ENCODE measurements around the gene AGPAT3.

The AGPAT3 gene

GRCh38 chr21:43950481-43950880 is 85.5 kb downstream of the AGPAT3 start:
- 95 to 99% methylated on average over 18 to 19 of the region's 19 CpGs for WGBS, 2 experiments (ENCODE audit: insufficient coverage in 2 of 2)

GRCh38 chr21:43950936-43951335 is 85.9 kb downstream of the AGPAT3 start:
- Histone ChIP-seq H3K27ac (ENCODE audit: low read depth, low read length, severe bottlenecking) (no peak overlapping the region), H3K4me1 (ENCODE audit: control insufficient read depth, insufficient read depth, low read length, poor library complexity, severe bottlenecking) (no peaks in the 10 kb centered on the region), H3K36me3 (ENCODE audit: control insufficient read depth, insufficient read depth, low read length) (peaks cover 4% of the 10 kb centered on the region), H3K9me3 (ENCODE audit: control insufficient read depth, low read length) (no peaks in the 10 kb centered on the region), H3K4me3 (ENCODE audit: extremely low read depth, insufficient read depth, low read length, poor library complexity, severe bottlenecking) (no peak overlapping the region)
- 93 to 98% methylated on average over 5 to 13 of the region's 13 CpGs for WGBS, 2 experiments (ENCODE audit: insufficient coverage in 2 of 2)

More at GRCh38 chr21:43950481-43950880, 85.5 kb downstream of the AGPAT3 start:
- H3K4me1 ChIP-seq (ENCODE audit: control insufficient read depth, insufficient read depth, low read length, poor library complexity, severe bottlenecking): no peaks in the 10 kb centered on the region
- no peak overlapping the region for H3K4me3 ChIP-seq (ENCODE audit: extremely low read depth, insufficient read depth, low read length, poor library complexity, severe bottlenecking)
- H3K9me3 ChIP-seq (ENCODE audit: control insufficient read depth, low read length): no peaks in the 10 kb centered on the region
- no peak overlapping the region for H3K27ac ChIP-seq (ENCODE audit: low read depth, low read length, severe bottlenecking)
- H3K36me3 ChIP-seq (ENCODE audit: control insufficient read depth, insufficient read depth, low read length): peaks cover 4% of the 10 kb centered on the region

- Histone ChIP-seq H3K4me1 (ENCODE audit: control insufficient read depth, insufficient read depth, low read length, poor library complexity, severe bottlenecking) (no peaks in the 10 kb centered on the region), H3K9me3 (ENCODE audit: control insufficient read depth, low read length) (no peaks in the 10 kb centered on the region), H3K4me3 (ENCODE audit: extremely low read depth, insufficient read depth, low read length, poor library complexity, severe bottlenecking) (no peak overlapping the region), H3K27ac (ENCODE audit: low read depth, low read length, severe bottlenecking) (no peak overlapping the region), H3K36me3 (ENCODE audit: control insufficient read depth, insufficient read depth, low read length) (peaks cover 4% of the 10 kb centered on the region)
- WGBS, 2 experiments (ENCODE audit: insufficient coverage in 2 of 2): 91 to 92% methylated on average over 23 to 26 of the region's 27 CpGs
Observed at GRCh38 chr21:43951911-43952703, 87.1 kb downstream of the AGPAT3 start.

- 89 to 95% methylated on average over 15 of the region's 17 CpGs for WGBS, 2 experiments (ENCODE audit: insufficient coverage in 2 of 2)
- Histone ChIP-seq H3K36me3 (ENCODE audit: control insufficient read depth, insufficient read depth, low read length) (peaks cover 4% of the 10 kb centered on the region), H3K27ac (ENCODE audit: low read depth, low read length, severe bottlenecking) (no peak overlapping the region), H3K9me3 (ENCODE audit: control insufficient read depth, low read length) (no peaks in the 10 kb centered on the region), H3K4me3 (ENCODE audit: extremely low read depth, insufficient read depth, low read length, poor library complexity, severe bottlenecking) (no peak overlapping the region), H3K4me1 (ENCODE audit: control insufficient read depth, insufficient read depth, low read length, poor library complexity, severe bottlenecking) (no peaks in the 10 kb centered on the region)
Observed at GRCh38 chr21:43953021-43953420, 88.0 kb downstream of the AGPAT3 start.

- 93 to 95% methylated on average over 9 to 11 of the region's 11 CpGs for WGBS, 2 experiments (ENCODE audit: insufficient coverage in 2 of 2)
- Histone ChIP-seq H3K9me3 (ENCODE audit: control insufficient read depth, low read length) (no peaks in the 10 kb centered on the region), H3K27ac (ENCODE audit: low read depth, low read length, severe bottlenecking) (no peak overlapping the region), H3K4me3 (ENCODE audit: extremely low read depth, insufficient read depth, low read length, poor library complexity, severe bottlenecking) (no peak overlapping the region), H3K36me3 (ENCODE audit: control insufficient read depth, insufficient read depth, low read length) (no peaks in the 10 kb centered on the region), H3K4me1 (ENCODE audit: control insufficient read depth, insufficient read depth, low read length, poor library complexity, severe bottlenecking) (no peaks in the 10 kb centered on the region)
Observed at GRCh38 chr21:43954042-43954441, 89.0 kb downstream of the AGPAT3 start.

- Histone ChIP-seq H3K4me3 (ENCODE audit: extremely low read depth, insufficient read depth, low read length, poor library complexity, severe bottlenecking) (no peak overlapping the region), H3K36me3 (ENCODE audit: control insufficient read depth, insufficient read depth, low read length) (no peaks in the 10 kb centered on the region), H3K9me3 (ENCODE audit: control insufficient read depth, low read length) (no peaks in the 10 kb centered on the region), H3K27ac (ENCODE audit: low read depth, low read length, severe bottlenecking) (no peak overlapping the region), H3K4me1 (ENCODE audit: control insufficient read depth, insufficient read depth, low read length, poor library complexity, severe bottlenecking) (no peaks in the 10 kb centered on the region)
- 94 to 97% methylated on average over 19 of the region's 19 CpGs for WGBS, 2 experiments (ENCODE audit: insufficient coverage in 2 of 2)
Observed at GRCh38 chr21:43954896-43955295, 89.9 kb downstream of the AGPAT3 start.

GRCh38 chr21:43956019-43956669 is 91.1 kb downstream of the AGPAT3 start:
- 78 to 90% methylated on average over 10 to 11 of the region's 11 CpGs for WGBS, 2 experiments (ENCODE audit: insufficient coverage in 2 of 2)
- Histone ChIP-seq H3K27ac (ENCODE audit: low read depth, low read length, severe bottlenecking) (no peak overlapping the region), H3K36me3 (ENCODE audit: control insufficient read depth, insufficient read depth, low read length) (no peaks in the 10 kb centered on the region), H3K4me3 (ENCODE audit: extremely low read depth, insufficient read depth, low read length, poor library complexity, severe bottlenecking) (no peak overlapping the region), H3K9me3 (ENCODE audit: control insufficient read depth, low read length) (no peaks in the 10 kb centered on the region), H3K4me1 (ENCODE audit: control insufficient read depth, insufficient read depth, low read length, poor library complexity, severe bottlenecking) (no peaks in the 10 kb centered on the region)

GRCh38 chr21:43956670-43957035 is 91.6 kb downstream of the AGPAT3 start:
- Histone ChIP-seq H3K4me1 (ENCODE audit: control insufficient read depth, insufficient read depth, low read length, poor library complexity, severe bottlenecking) (no peaks in the 10 kb centered on the region), H3K9me3 (ENCODE audit: control insufficient read depth, low read length) (no peaks in the 10 kb centered on the region), H3K36me3 (ENCODE audit: control insufficient read depth, insufficient read depth, low read length) (no peaks in the 10 kb centered on the region), H3K4me3 (ENCODE audit: extremely low read depth, insufficient read depth, low read length, poor library complexity, severe bottlenecking) (no peak overlapping the region), H3K27ac (ENCODE audit: low read depth, low read length, severe bottlenecking) (no peak overlapping the region)
- WGBS, 2 experiments (ENCODE audit: insufficient coverage in 2 of 2): 93 to 96% methylated on average over 4 to 6 of the region's 6 CpGs

GRCh38 chr21:43957128-43957571 is 92.1 kb downstream of the AGPAT3 start:
- WGBS, 2 experiments (ENCODE audit: insufficient coverage in 2 of 2): 86 to 91% methylated on average over 12 to 14 of the region's 17 CpGs

GRCh38 chr21:43957611-43958362 is 92.8 kb downstream of the AGPAT3 start:
- 75 to 82% methylated on average over 8 to 10 of the region's 22 CpGs for WGBS, 2 experiments (ENCODE audit: insufficient coverage in 2 of 2)
- no peak overlapping the region for H3K27ac ChIP-seq (ENCODE audit: low read depth, low read length, severe bottlenecking)
- H3K4me1 ChIP-seq (ENCODE audit: control insufficient read depth, insufficient read depth, low read length, poor library complexity, severe bottlenecking): no peaks in the 10 kb centered on the region
- no peak overlapping the region for H3K4me3 ChIP-seq (ENCODE audit: extremely low read depth, insufficient read depth, low read length, poor library complexity, severe bottlenecking)
- no peaks in the 10 kb centered on the region for H3K9me3 ChIP-seq (ENCODE audit: control insufficient read depth, low read length)
- H3K36me3 ChIP-seq (ENCODE audit: control insufficient read depth, insufficient read depth, low read length): no peaks in the 10 kb centered on the region

More at GRCh38 chr21:43957128-43957571, 92.1 kb downstream of the AGPAT3 start:
- Histone ChIP-seq H3K27ac (ENCODE audit: low read depth, low read length, severe bottlenecking) (no peak overlapping the region), H3K4me1 (ENCODE audit: control insufficient read depth, insufficient read depth, low read length, poor library complexity, severe bottlenecking) (no peaks in the 10 kb centered on the region), H3K36me3 (ENCODE audit: control insufficient read depth, insufficient read depth, low read length) (no peaks in the 10 kb centered on the region), H3K4me3 (ENCODE audit: extremely low read depth, insufficient read depth, low read length, poor library complexity, severe bottlenecking) (no peak overlapping the region), H3K9me3 (ENCODE audit: control insufficient read depth, low read length) (no peaks in the 10 kb centered on the region)
